H9 (cell line): ENCODE data around the gene DOCK9. TPM values are rescaled to one million over a fixed set of nuclear protein-coding genes. Genes with fewer than 3 reads are reported as not detected.

ENCODE experiments used
- DNase-seq: peaks from one replicate; pipeline ENCODE4 v3.0.0-alpha.2; 2017
- H2AFZ ChIP-seq: one replicate; pipeline ENCODE4 v1.6.1; 2013; ENCODE audit warnings: mild to moderate bottlenecking, low read length, control low read depth, moderate library complexity
- H2AK5ac ChIP-seq: 2 replicates; pipeline ENCODE4 v1.6.1; 2013; ENCODE audit warnings: low read length, control low read depth, mixed read lengths; ENCODE audit not compliant: insufficient read length
- H2BK120ac ChIP-seq: one replicate; pipeline ENCODE4 v1.6.1; 2013; ENCODE audit warnings: low read depth, mild to moderate bottlenecking, low read length, control low read depth, inconsistent platforms; ENCODE audit not compliant: poor library complexity, severe bottlenecking
- H2BK12ac ChIP-seq: 2 replicates; pipeline ENCODE4 v1.6.1; 2013; ENCODE audit warnings: low read length, control low read depth, mixed read lengths, low read depth; ENCODE audit not compliant: insufficient read length
- H2BK15ac ChIP-seq: 2 replicates; pipeline ENCODE4 v1.6.1; 2013; ENCODE audit warnings: low read depth, low read length, control low read depth
- H2BK20ac ChIP-seq: one replicate; pipeline ENCODE4 v1.6.1; 2013; ENCODE audit warnings: low read depth, mild to moderate bottlenecking, low read length, control low read depth, inconsistent platforms; ENCODE audit not compliant: poor library complexity, severe bottlenecking
- H2BK5ac ChIP-seq: 2 replicates; pipeline ENCODE4 v1.6.1; 2013; ENCODE audit warnings: low read length, control low read depth, mixed read lengths; ENCODE audit not compliant: insufficient read length
- H3K14ac ChIP-seq: 2 replicates; pipeline ENCODE4 v1.6.1; 2013; ENCODE audit warnings: low read length, control low read depth; ENCODE audit not compliant: insufficient read depth
- H3K18ac ChIP-seq: 2 replicates; pipeline ENCODE4 v1.6.1; 2013; ENCODE audit warnings: low read depth, mild to moderate bottlenecking, mixed read lengths, low read length, control low read depth; ENCODE audit not compliant: insufficient read length
- H3K23ac ChIP-seq: 2 replicates; pipeline ENCODE4 v1.6.1; 2013; ENCODE audit warnings: low read length, control low read depth, mixed read lengths, low read depth; ENCODE audit not compliant: insufficient read length
- H3K23me2 ChIP-seq: 2 replicates; pipeline ENCODE4 v1.6.1; 2013; ENCODE audit warnings: low read depth, mild to moderate bottlenecking, mixed read lengths, low read length, control low read depth; ENCODE audit not compliant: insufficient read length, poor library complexity, severe bottlenecking
- H3K27ac ChIP-seq: 2 replicates; pipeline ENCODE4 v1.5.1; 2013; ENCODE audit warnings: low read length, control low read depth, mixed read lengths, low read depth; ENCODE audit not compliant: insufficient read length
- H3K27me3 ChIP-seq: 2 replicates; pipeline ENCODE4 v1.6.1; 2013; ENCODE audit warnings: low read length, control low read depth, inconsistent platforms; ENCODE audit not compliant: insufficient read depth
- H3K4ac ChIP-seq: 2 replicates; pipeline ENCODE4 v1.6.1; 2013; ENCODE audit warnings: low read depth, mild to moderate bottlenecking, control low read depth, inconsistent platforms, low read length, moderate library complexity
- H3K4me1 ChIP-seq: 2 replicates; pipeline ENCODE4 v1.6.1; 2013; ENCODE audit warnings: low read length, control low read depth, inconsistent platforms; ENCODE audit not compliant: insufficient read depth
- H3K4me2 ChIP-seq: 2 replicates; pipeline ENCODE4 v1.6.1; 2013; ENCODE audit warnings: low read length, control low read depth, mixed read lengths; ENCODE audit not compliant: insufficient read length, insufficient read depth
- H3K56ac ChIP-seq: 2 replicates; pipeline ENCODE4 v1.6.1; 2013; ENCODE audit warnings: low read depth, mild to moderate bottlenecking, mixed read lengths, low read length, control low read depth; ENCODE audit not compliant: insufficient read length
- H3K79me1 ChIP-seq: 2 replicates; pipeline ENCODE4 v1.6.1; 2013; ENCODE audit warnings: low read depth, mild to moderate bottlenecking, moderate library complexity, low read length, control low read depth, inconsistent platforms; ENCODE audit not compliant: insufficient read depth, poor library complexity, severe bottlenecking
- H3K79me2 ChIP-seq: 2 replicates; pipeline ENCODE4 v1.6.1; 2013; ENCODE audit warnings: low read length, control low read depth, inconsistent platforms; ENCODE audit not compliant: insufficient read depth
- H3K9ac ChIP-seq: 2 replicates; pipeline ENCODE4 v1.6.1; 2013; ENCODE audit warnings: low read length, control low read depth, mixed read lengths; ENCODE audit not compliant: insufficient read length; ENCODE audit errors: extremely low read depth
- H3K9me3 ChIP-seq: one replicate; pipeline ENCODE4 v1.6.1; 2013; ENCODE audit warnings: low read depth, low read length, inconsistent platforms; ENCODE audit not compliant: control insufficient read depth
- H3T11ph ChIP-seq: one replicate; pipeline ENCODE4 v1.6.1; 2013; ENCODE audit warnings: mild to moderate bottlenecking, low read length, control low read depth, inconsistent platforms
- H4K20me1 ChIP-seq: one replicate; pipeline ENCODE4 v1.6.1; 2013; ENCODE audit not compliant: control insufficient read depth, insufficient read length, insufficient read depth
- H4K5ac ChIP-seq: 2 replicates; pipeline ENCODE4 v1.6.1; 2013; ENCODE audit warnings: low read depth, mild to moderate bottlenecking, mixed read lengths, low read length, control low read depth; ENCODE audit not compliant: insufficient read length
- H4K8ac ChIP-seq: replicated peaks from 2 replicates; pipeline ENCODE4 v1.6.1; 2013; ENCODE audit warnings: low read length, control low read depth, mixed read lengths, low read depth; ENCODE audit not compliant: insufficient read length
- H4K91ac ChIP-seq: 2 replicates; pipeline ENCODE4 v1.6.1; 2013; ENCODE audit warnings: low read depth, mild to moderate bottlenecking, moderate library complexity, mixed read lengths, low read length, control low read depth; ENCODE audit not compliant: insufficient read length
- H3K27ac Mint-ChIP-seq, 3 experiments: 2 replicates in 2 of 3; 3 replicates in 1 of 3; pipeline ENCODE4 v1.8.0; 2020 to 2021; ENCODE audit warnings: mixed read lengths in 3 of 3, mild to moderate bottlenecking in 1 of 3, moderate library complexity in 1 of 3
- H3K27me3 Mint-ChIP-seq: 2 replicates; pipeline ENCODE4 v1.8.0; 2021; ENCODE audit warnings: low read depth, mild to moderate bottlenecking, moderate library complexity, mixed read lengths
- H3K36me3 Mint-ChIP-seq, 3 experiments: 2 replicates in 2 of 3; 3 replicates in 1 of 3; pipeline ENCODE4 v1.8.0; 2020 to 2021; ENCODE audit warnings: low read depth in 3 of 3, mixed read lengths in 3 of 3; ENCODE audit not compliant: insufficient read depth in 1 of 3
- H3K4me1 Mint-ChIP-seq, 2 experiments: 2 replicates each; pipeline ENCODE4 v1.8.0; 2020; ENCODE audit warnings: mixed read lengths in 2 of 2
- H3K4me3 Mint-ChIP-seq, 2 experiments: 2 replicates in 1 of 2; 3 replicates in 1 of 2; pipeline ENCODE4 v1.8.0; 2020 to 2021; ENCODE audit warnings: mild to moderate bottlenecking in 2 of 2, mixed read lengths in 2 of 2, moderate library complexity in 1 of 2
- H3K9me3 Mint-ChIP-seq, 2 experiments: 2 replicates in 1 of 2; 3 replicates in 1 of 2; pipeline ENCODE4 v1.8.0; 2020; ENCODE audit warnings: mild to moderate bottlenecking in 2 of 2, mixed read lengths in 2 of 2, moderate library complexity in 1 of 2
- CTCF ChIP-seq: fragments of 200-600 bp; sonication (generic); conservative IDR thresholded peaks from 3 replicates; pipeline ENCODE4 v1.8.0; 2021; ENCODE audit warnings: antibody characterized with exemption, mild to moderate bottlenecking
- WGBS: extraction: QIAGEN DNeasy Blood & Tissue Kit; methylation state at CpG from one replicate; pipeline ENCODE4 v1.1.7; 2013; ENCODE audit warnings: missing lambda C conversion rate, low lambda C conversion rate, mixed read lengths; ENCODE audit not compliant: insufficient read length; ENCODE audit errors: extremely low coverage; 5-methylcytosine and 5-hydroxymethylcytosine counted together
- total RNA-seq: library from RNA; stranded (reverse); gene quantifications from 2 replicates; pipeline ENCODE4 v1.2.1, GENCODE V29; 2021

Gene DOCK9
- total RNA-seq, 1 experiment from 2014 or later, result 23.0 TPM

GRCh38 chr13:98941126-98941525 is 36.7 kb downstream of the DOCK9 start:
- H3K9me3 Mint-ChIP-seq, result no peaks in the 10 kb centered on the region

More at GRCh38 chr13:98941126-98941525, 36.7 kb downstream of the DOCK9 start:
- no peaks in the 10 kb centered on the region for H3K27me3 Mint-ChIP-seq
- no peak overlapping the region for H2BK12ac ChIP-seq
- H3K79me2 ChIP-seq, result no peaks in the 10 kb centered on the region
- H3K27ac Mint-ChIP-seq, result no peak overlapping the region
- no peak overlapping the region for H3K27ac ChIP-seq
- H3K18ac ChIP-seq, result no peak overlapping the region
- H3K79me1 ChIP-seq, result no peaks in the 10 kb centered on the region
- H3K4me2 ChIP-seq, result no peak overlapping the region
- no peak overlapping the region for H3K9ac ChIP-seq
- no peak overlapping the region for H2BK120ac ChIP-seq
- no peak overlapping the region for H3K4me3 Mint-ChIP-seq
- TF ChIP-seq CTCF, result no peak
- H2AFZ ChIP-seq, result no peak overlapping the region
- no peak overlapping the region for H4K91ac ChIP-seq
- no peaks in the 10 kb centered on the region for H3K27me3 ChIP-seq
- H2BK15ac ChIP-seq, result no peak overlapping the region
- H3K23me2 ChIP-seq, result no peaks in the 10 kb centered on the region
- H3K4ac ChIP-seq, result no peak overlapping the region
- peaks cover 34 to 37% of the 10 kb centered on the region in 2 experiments for H3K4me1 Mint-ChIP-seq
- H3T11ph ChIP-seq, result no peak overlapping the region
- H2BK20ac ChIP-seq, result no peak overlapping the region
- peaks cover 0 to 1% (median 0%) of the 10 kb centered on the region in 3 experiments; a peak in 1 of 7 replicates for H3K36me3 Mint-ChIP-seq
- no peak overlapping the region for H3K14ac ChIP-seq
- H4K5ac ChIP-seq, result no peak overlapping the region
- no peak overlapping the region for H4K8ac ChIP-seq
- no peak overlapping the region for H3K23ac ChIP-seq
- DNase-seq, result no peak
- no peaks in the 10 kb centered on the region for H3K9me3 ChIP-seq
- WGBS, result no CpG with 5 or more reads among the region's 5 CpGs
- H3K56ac ChIP-seq, result no peak overlapping the region
- H2BK5ac ChIP-seq, result no peak overlapping the region
- no peaks in the 10 kb centered on the region for H4K20me1 ChIP-seq
- peaks cover 3% of the 10 kb centered on the region; the same call in 1 of the 2 replicates for H3K4me1 ChIP-seq
- no peak overlapping the region for H2AK5ac ChIP-seq
